HG02870 (cell line): Measurements from ENCODE around the gene PGGHG.
"Not testable (repeated sequence)": the region's sequence is repeated elsewhere in the genome, so short reads cannot be mapped to it uniquely, and the experiment has no call there.

Experiments
- ATAC-seq: cut with Tn5 transposase; IDR thresholded peaks from one replicate; pipeline ENCODE4 v1.9.1; 2021; ENCODE audit warnings: mild to moderate bottlenecking, moderate library complexity; ENCODE audit not compliant: unreplicated experiment

The PGGHG gene

GRCh38 chr11:284105-285020, 4.6 kb upstream of the PGGHG start:
- ATAC-seq: no peak

- no peak for ATAC-seq
Observed at GRCh38 chr11:285021-285893, 3.7 kb upstream of the PGGHG start.

DNA sequence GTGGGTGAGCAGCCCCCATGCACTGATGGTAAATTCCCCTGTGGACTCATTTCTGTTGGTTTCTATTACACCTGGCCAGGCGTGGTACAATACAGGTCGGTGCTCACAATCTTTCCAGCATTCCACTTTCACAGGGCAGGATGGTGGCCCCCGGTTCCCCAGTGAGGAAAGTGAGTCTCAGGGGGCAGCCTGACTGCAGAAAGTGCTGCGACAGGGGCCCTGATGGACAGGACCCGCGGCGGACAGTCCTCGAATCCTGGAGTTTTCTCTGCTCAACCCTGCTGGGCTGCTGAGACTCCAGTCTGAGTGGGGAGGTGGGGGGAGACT, 3.1 kb upstream of the PGGHG start:
- no peak for ATAC-seq

- not testable (repeated sequence) for ATAC-seq
Observed at GRCh38 chr11:286977-287820, 1.7 kb upstream of the PGGHG start.

GRCh38 chr11:287821-288477, 977 bp upstream of the PGGHG start:
- ATAC-seq: no peak

DNA sequence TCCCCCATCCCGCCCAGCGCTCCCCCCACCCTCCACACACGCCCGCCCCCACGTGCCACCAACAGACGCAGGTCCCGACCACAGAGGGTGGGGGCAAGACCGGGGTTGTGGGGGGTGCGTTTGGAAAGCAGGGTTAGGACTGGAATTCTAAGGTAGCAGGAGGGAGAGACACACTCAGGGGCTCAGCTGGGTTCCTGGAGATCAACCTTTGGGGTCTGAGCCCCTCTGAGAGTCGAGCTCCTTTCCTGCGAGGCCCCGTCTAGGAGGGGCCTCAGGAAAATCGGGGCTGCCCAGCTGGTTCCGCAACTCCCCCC, 429 bp downstream of the PGGHG start:
- ATAC-seq: no peak

DNA sequence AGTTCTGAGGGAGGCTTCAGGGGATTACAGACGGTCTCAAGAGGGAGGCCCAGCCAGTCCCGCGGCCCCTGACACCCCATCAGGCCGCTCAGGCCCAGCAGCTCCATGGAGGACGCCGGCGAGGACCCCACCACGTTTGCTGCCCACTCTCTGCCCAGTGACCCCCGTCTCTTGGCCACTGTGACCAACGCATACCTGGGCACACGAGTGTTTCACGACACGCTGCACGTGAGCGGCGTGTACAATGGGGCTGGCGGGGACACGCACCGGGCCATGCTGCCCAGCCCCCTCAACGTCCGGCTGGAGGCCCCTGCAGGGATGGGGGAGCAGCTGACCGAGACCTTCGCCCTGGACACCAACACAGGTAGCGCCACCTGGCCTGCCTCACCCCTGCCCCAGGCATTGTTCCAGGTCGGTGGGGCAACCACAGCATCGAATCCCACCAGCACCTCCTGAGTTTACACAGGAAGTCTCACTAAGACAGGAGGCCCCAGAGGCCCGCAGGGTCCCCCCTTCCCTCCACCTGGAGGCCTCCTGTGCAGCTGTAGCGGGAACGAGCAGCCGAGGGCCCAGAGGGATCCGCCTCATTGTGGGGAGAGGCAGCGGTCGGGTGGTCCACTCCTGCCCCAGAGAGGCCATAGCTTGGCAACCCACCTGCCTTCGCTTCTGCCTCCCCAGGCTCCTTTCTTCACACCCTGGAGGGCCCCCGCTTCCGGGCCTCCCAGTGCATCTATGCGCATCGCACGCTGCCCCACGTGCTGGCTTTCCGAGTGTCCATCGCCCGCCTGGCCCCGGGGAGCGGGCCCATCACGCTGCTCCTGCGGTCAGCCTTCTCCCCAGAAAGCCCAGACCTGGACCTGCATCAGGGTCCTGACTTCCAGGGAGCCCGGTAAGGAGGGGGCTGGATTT, 1.0 kb downstream of the PGGHG start:
- ATAC-seq: no peak

GRCh38 chr11:290621-291231, 1.8 kb downstream of the PGGHG start:
- no peak for ATAC-seq

- no peak for ATAC-seq
Observed at GRCh38 chr11:291281-292210, 2.6 kb downstream of the PGGHG start.

- no peak for ATAC-seq
Observed at GRCh38 chr11:292211-293121, 3.5 kb downstream of the PGGHG start.

GRCh38 chr11:293271-293851, 4.4 kb downstream of the PGGHG start:
- no peak for ATAC-seq

DNA sequence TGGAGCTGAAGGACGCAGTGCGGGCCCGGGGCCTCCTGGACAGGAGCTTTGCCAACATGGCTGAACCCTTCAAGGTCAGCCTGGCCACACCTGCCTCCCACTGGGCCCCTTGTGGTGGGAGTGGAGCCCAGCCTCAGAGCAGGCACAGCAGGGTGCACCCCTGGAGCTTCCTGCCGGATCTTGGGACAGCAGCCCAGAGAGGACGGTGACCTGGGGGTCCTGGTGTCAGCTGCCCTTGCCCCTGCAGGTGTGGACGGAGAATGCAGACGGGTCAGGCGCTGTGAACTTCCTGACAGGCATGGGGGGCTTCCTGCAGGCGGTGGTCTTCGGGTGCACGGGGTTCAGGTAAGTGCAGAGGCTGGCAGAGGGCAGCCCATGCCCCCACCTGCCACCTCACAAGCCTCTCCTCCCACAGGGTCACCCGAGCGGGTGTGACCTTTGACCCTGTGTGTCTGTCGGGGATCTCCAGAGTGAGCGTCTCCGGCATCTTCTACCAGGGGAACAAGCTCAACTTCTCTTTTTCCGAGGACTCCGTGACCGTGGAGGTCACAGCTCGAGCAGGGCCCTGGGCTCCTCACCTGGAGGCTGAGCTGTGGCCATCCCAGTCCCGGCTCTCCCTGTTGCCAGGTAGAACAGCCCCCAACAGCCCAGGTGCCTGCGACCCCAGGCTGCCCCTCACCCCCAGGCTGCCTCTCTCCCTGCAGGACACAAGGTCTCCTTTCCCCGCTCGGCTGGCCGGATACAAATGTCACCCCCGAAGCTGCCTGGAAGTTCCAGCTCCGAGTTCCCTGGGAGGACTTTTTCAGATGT, 5.1 kb downstream of the PGGHG start:
- no peak for ATAC-seq

GRCh38 chr11:294780-295179, 5.9 kb downstream of the PGGHG start:
- no peak for ATAC-seq

DNA sequence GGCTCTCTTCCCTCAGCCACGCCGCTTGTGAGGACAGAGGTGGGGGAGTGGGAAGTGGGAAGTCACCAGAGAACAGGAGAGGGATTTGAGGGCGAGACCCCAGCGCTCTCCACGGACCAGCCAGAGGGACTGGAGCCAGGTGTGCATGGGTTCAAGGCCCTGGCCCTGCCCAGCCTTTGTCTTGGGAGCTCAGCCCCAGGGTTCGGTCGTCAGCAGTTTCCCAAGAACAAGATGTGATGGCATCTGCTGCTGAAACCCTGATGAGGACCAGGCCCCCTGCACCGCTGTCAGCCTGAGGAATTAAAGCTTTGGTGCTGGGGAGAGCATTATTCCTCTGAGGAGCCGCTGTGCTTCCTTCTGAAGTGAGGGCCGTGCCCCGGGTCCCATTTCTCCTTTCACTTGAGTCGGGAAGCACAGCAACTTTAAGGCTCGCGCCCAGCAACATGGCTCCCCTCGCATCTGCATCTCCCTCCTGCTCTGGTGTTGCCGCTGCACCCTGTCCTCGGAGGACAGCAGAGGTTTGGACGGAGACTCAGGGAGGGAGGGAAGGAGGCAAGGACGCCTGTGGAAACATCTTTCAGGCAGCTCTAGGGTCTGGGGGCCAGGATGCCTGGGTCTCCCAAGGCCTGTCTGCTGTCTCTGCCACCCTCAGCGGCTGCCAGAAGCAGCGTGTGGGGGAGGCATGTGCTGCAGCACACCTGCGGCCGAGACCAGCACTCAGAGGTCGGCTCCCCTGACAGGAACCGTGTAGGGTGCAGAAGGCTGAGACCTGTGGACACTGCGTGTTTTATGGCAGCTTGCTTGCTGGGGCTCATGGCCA, 6.6 kb downstream of the PGGHG start:
- no peak for ATAC-seq
